Measurements from ENCODE around the gene CD109. TPM values are rescaled to one million over a fixed set of nuclear protein-coding genes. Genes with fewer than 3 reads are reported as not detected.
A peak's percentile ranks its signal among the peaks of the same experiment; 100 is the strongest.
"Not testable (repeated sequence)": the region's sequence is repeated elsewhere in the genome, so short reads cannot be mapped to it uniquely, and the experiment has no call there.

The CD109 gene
- total RNA-seq, 1 donor from 2014 or later, result 1.2 TPM

DNA sequence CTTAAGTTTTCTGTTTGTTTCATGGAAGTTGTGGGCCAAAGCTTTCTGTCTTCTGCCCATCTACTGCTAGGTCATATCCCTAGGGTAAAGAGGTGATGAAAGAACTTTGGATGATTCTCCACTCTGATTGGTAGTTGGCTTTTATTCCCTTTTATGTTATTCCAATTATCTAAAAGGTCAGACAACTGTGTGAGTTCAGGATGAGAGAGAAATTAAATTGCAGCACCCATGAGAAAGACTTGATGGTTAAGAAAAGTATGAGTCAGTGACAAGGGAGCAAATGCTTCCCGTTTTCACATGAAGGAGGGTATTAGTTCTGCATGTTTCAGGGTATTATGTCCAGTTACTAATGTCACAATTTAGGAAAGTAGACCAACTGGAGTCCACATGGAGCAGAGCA is 136.3 kb downstream of the CD109 start:
- H3K4me3 ChIP-seq, result no peak overlapping the region
- no peak overlapping the region for H2AFZ ChIP-seq (replicated peaks)
- no peaks in the 10 kb centered on the region for H3F3A ChIP-seq (ENCODE audit: low read depth)
- no peaks in the 10 kb centered on the region for H4K20me1 ChIP-seq (ENCODE audit: low read depth)
- no peak overlapping the region for H3K4me2 ChIP-seq
- Mint-ChIP-seq H3K36me3 (no peaks in the 10 kb centered on the region), H3K9me3 (no peaks in the 10 kb centered on the region), H3K4me1 (no peaks in the 10 kb centered on the region), H3K4me3 (no peak overlapping the region), H3K27ac (no peak overlapping the region), H3K27me3 (ENCODE audit: insufficient read depth, low read depth) (no peaks in the 10 kb centered on the region)
- H3K9ac ChIP-seq, result no peak overlapping the region
- no peaks in the 10 kb centered on the region for H3K9me3 ChIP-seq (ENCODE audit: low read depth)
- no peak for DNase-seq (ENCODE audit: low spot score)
- no peaks in the 10 kb centered on the region for H3K27me3 ChIP-seq
- TF ChIP-seq EZH2phosphoT487 (IDR thresholded peaks at IDR 0.05), result no peak
- no peak for TF ChIP-seq EZH2 (IDR thresholded peaks at IDR 0.05)
- TF ChIP-seq, protein P1, sequence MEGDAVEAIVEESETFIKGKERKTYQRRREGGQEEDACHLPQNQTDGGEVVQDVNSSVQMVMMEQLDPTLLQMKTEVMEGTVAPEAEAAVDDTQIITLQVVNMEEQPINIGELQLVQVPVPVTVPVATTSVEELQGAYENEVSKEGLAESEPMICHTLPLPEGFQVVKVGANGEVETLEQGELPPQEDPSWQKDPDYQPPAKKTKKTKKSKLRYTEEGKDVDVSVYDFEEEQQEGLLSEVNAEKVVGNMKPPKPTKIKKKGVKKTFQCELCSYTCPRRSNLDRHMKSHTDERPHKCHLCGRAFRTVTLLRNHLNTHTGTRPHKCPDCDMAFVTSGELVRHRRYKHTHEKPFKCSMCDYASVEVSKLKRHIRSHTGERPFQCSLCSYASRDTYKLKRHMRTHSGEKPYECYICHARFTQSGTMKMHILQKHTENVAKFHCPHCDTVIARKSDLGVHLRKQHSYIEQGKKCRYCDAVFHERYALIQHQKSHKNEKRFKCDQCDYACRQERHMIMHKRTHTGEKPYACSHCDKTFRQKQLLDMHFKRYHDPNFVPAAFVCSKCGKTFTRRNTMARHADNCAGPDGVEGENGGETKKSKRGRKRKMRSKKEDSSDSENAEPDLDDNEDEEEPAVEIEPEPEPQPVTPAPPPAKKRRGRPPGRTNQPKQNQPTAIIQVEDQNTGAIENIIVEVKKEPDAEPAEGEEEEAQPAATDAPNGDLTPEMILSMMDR (IDR thresholded peaks at IDR 0.05), result no peak
- H3K36me3 ChIP-seq, result no peaks in the 10 kb centered on the region
- H3K79me2 ChIP-seq (ENCODE audit: low read depth), result no peaks in the 10 kb centered on the region
- peaks cover 7% of the 10 kb centered on the region for H3K4me1 ChIP-seq
- H3K27ac ChIP-seq, result no peak overlapping the region

DNA sequence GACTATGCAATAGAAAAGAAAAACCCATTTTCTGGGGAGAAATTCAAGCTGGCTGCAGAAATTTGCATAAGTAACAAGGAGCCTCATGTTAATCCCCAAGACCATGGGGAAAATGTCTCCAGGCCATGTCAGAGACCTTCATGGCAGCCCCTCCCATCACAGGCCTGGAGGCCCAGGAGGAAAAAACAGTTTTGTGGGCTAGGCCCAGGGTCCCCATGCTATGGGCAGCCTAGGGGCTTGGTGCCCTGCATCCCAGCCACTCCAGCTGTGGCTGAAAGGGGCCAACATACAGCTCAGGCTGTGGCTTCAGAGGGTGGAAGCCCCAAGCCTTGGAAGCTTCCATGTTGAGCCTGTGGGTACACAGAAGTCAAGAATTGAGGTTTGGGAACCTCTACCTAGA is 148.7 kb downstream of the CD109 start:
- H3K4me1 ChIP-seq; H3K36me3 ChIP-seq; H3K27me3 ChIP-seq; H3K79me2 ChIP-seq (ENCODE audit: low read depth); H3K27ac Mint-ChIP-seq; H4K20me1 ChIP-seq (ENCODE audit: low read depth); H3K4me3 Mint-ChIP-seq; H3K4me2 ChIP-seq; H3K27me3 Mint-ChIP-seq (ENCODE audit: insufficient read depth, low read depth); H3K9ac ChIP-seq; DNase-seq (ENCODE audit: low spot score); H2AFZ ChIP-seq (replicated peaks); H3K36me3 Mint-ChIP-seq; H3F3A ChIP-seq (ENCODE audit: low read depth); H3K27ac ChIP-seq; H3K4me3 ChIP-seq; H3K4me1 Mint-ChIP-seq: not testable (repeated sequence)
- H3K9me3 Mint-ChIP-seq, result peaks cover 36% of the 10 kb centered on the region
- peaks cover 13% of the 10 kb centered on the region for H3K9me3 ChIP-seq (ENCODE audit: low read depth)

DNA sequence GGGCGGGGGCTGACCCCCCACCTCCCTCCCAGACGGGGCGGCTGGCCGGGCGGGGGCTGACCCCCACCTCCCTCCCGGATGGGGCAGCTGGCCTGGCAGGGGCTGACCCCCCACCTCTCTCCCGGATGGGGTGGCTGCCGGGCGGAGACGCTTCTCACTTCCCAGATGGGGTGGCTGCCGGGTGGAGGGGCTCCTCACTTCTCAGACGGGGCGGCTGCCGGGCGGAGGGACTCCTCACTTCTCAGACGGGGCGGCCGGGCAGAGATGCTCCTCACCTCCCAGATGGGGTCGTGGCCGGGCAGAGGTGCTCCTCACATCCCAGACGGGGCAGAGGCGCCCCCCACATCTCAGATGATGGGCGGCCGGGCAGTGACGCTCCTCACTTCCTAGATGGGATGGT is 155.0 kb downstream of the CD109 start:
- H3K4me2 ChIP-seq; H3K27me3 ChIP-seq; H3K27ac Mint-ChIP-seq; H3K9me3 ChIP-seq (ENCODE audit: low read depth); H3K9ac ChIP-seq; H3K4me3 Mint-ChIP-seq; H3K4me3 ChIP-seq; H3K4me1 ChIP-seq; H3F3A ChIP-seq (ENCODE audit: low read depth); H3K36me3 ChIP-seq; H3K27ac ChIP-seq; H2AFZ ChIP-seq (replicated peaks); H3K36me3 Mint-ChIP-seq; H4K20me1 ChIP-seq (ENCODE audit: low read depth); H3K79me2 ChIP-seq (ENCODE audit: low read depth); DNase-seq (ENCODE audit: low spot score); H3K4me1 Mint-ChIP-seq; H3K27me3 Mint-ChIP-seq (ENCODE audit: insufficient read depth, low read depth): not testable (repeated sequence)
- peaks cover 10% of the 10 kb centered on the region for H3K9me3 Mint-ChIP-seq

DNA sequence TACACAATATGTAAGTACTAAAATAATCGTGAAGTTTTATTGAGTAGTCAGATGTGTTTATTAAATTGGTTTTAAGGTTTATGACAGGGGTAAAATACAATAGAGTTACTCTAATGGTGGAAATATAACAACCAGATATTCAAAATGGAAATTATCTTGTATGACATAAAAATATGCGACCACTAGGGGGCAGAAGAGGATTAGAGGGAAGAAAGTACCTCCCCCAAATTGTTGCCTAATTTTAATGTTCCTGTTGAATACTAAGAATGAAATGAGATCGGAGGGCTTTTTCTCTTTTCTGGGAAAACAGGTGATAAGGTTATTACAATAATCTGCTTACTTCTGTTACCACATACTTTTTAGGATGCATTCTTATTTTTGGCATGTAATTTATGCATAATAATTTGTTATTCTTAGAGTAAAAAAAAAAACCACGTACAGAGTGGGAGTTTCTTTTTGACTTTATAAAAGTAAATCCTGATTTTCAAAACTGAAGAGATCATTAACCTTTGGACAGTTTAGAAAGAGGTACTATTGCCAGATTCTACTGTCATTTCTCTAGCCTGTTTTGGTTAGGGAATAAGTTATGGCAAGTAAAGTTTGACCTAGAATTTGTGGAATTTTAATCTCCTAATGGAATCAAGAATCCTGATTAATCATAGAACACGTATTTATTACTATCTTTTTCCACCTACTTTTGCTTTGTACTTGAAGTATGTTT is 159.2 kb downstream of the CD109 start:
- Mint-ChIP-seq H3K4me1 (no peaks in the 10 kb centered on the region), H3K36me3 (no peaks in the 10 kb centered on the region)

More for the DNA sequence above, 159.2 kb downstream of the CD109 start:
- H3K79me2 ChIP-seq (ENCODE audit: low read depth), result no peaks in the 10 kb centered on the region
- no peaks in the 10 kb centered on the region for H3K27me3 ChIP-seq
- H3K4me3 ChIP-seq, result no peak overlapping the region
- H3K9me3 Mint-ChIP-seq, result peaks cover 4% of the 10 kb centered on the region
- TF ChIP-seq EZH2phosphoT487 (IDR thresholded peaks at IDR 0.05) (no peak), EZH2 (IDR thresholded peaks at IDR 0.05) (no peak)
- TF ChIP-seq, protein P1 (IDR thresholded peaks at IDR 0.05), result peak; percentile 86
- H3K4me2 ChIP-seq, result no peak overlapping the region
- H4K20me1 ChIP-seq (ENCODE audit: low read depth), result no peaks in the 10 kb centered on the region
- no peak overlapping the region for H3K9ac ChIP-seq
- H3K27ac ChIP-seq, result no peak overlapping the region
- H3F3A ChIP-seq (ENCODE audit: low read depth), result no peaks in the 10 kb centered on the region
- no peaks in the 10 kb centered on the region for H3K36me3 ChIP-seq
- DNase-seq (ENCODE audit: low spot score), result peak; percentile 75
- H3K27me3 Mint-ChIP-seq (ENCODE audit: insufficient read depth, low read depth), result no peaks in the 10 kb centered on the region
- H2AFZ ChIP-seq (replicated peaks), result no peak overlapping the region
- H3K4me3 Mint-ChIP-seq, result no peak overlapping the region
- no peaks in the 10 kb centered on the region for H3K9me3 ChIP-seq (ENCODE audit: low read depth)
- no peak overlapping the region for H3K27ac Mint-ChIP-seq
- no peaks in the 10 kb centered on the region for H3K4me1 ChIP-seq
